ENCODE measurements around the gene HMGB2.

DNA sequence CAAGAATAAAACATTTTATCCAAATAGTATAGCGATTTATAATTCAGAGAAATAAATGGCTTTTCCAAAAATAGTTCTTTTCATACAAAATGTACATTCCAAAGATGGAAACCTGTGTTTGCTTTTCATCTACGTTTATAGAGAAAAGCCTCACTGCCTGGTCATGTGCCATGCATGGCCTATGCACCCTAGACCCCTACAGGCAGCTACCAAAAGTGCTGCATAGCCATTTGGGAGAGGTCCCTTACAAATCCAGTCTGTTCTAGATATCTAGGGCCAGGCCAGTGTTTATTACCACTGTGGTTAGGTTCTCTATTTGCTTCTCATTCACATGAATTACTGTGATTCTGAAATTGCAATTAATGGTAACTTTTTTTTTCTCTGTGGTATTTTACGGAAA, 17.2 kb downstream of the HMGB2 start:
- TF ChIP-seq EP300 (IDR thresholded peaks at IDR 0.05; ENCODE audit: borderline replicate concordance in 1 of 2, low read depth in 2 of 2, low read length in 2 of 2), result no peak
- TF ChIP-seq, protein P1, sequence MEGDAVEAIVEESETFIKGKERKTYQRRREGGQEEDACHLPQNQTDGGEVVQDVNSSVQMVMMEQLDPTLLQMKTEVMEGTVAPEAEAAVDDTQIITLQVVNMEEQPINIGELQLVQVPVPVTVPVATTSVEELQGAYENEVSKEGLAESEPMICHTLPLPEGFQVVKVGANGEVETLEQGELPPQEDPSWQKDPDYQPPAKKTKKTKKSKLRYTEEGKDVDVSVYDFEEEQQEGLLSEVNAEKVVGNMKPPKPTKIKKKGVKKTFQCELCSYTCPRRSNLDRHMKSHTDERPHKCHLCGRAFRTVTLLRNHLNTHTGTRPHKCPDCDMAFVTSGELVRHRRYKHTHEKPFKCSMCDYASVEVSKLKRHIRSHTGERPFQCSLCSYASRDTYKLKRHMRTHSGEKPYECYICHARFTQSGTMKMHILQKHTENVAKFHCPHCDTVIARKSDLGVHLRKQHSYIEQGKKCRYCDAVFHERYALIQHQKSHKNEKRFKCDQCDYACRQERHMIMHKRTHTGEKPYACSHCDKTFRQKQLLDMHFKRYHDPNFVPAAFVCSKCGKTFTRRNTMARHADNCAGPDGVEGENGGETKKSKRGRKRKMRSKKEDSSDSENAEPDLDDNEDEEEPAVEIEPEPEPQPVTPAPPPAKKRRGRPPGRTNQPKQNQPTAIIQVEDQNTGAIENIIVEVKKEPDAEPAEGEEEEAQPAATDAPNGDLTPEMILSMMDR (IDR thresholded peaks at IDR 0.05; ENCODE audit: control extremely low read depth in 1 of 3, insufficient read depth in 1 of 3, low read depth in 1 of 3, low read length in 3 of 3), result peak; percentile 47 to 70 (median 54); a peak in 3 of 4 replicates
- TF ChIP-seq POLR2AphosphoS5 (IDR thresholded peaks at IDR 0.05; ENCODE audit: low read depth, low read length), result no peak
- no peak for TF ChIP-seq YY1 (IDR thresholded peaks at IDR 0.05; ENCODE audit: low read depth, low read length)
- no peak for TF ChIP-seq FOSL1 (IDR thresholded peaks at IDR 0.05; ENCODE audit: insufficient read depth, low read depth, low read length)
- no peak for TF ChIP-seq ZNF274 (IDR thresholded peaks at IDR 0.05; ENCODE audit: borderline replicate concordance, extremely low read depth, low read length)
